DOHH2 (cell line): Measurements from ENCODE around the gene TMEM259.

Experiments used
- H3F3A ChIP-seq: fragments of 200-600 bp; sonication (generic), shearing (Covaris generic); 2 replicates; pipeline ENCODE4 v1.6.0; 2016; ENCODE audit warnings: antibody characterized with exemption, mild to moderate bottlenecking; ENCODE audit not compliant: control insufficient read depth, insufficient read depth
- H3K27ac ChIP-seq: fragments of 200-600 bp; sonication (generic); 2 replicates; pipeline ENCODE4 v1.5.1; 2014; ENCODE audit warnings: low read depth, mild to moderate bottlenecking, low read length, moderate library complexity
- H3K27me3 ChIP-seq: fragments of 200-600 bp; sonication (generic); 2 replicates; pipeline ENCODE4 v1.6.1; 2014; ENCODE audit warnings: mild to moderate bottlenecking, low read length, mixed read lengths; ENCODE audit not compliant: control insufficient read depth
- H3K36me3 ChIP-seq: fragments of 200-600 bp; sonication (generic); 2 replicates; pipeline ENCODE4 v1.6.1; 2014; ENCODE audit warnings: mild to moderate bottlenecking, low read length, moderate library complexity, mixed read lengths; ENCODE audit not compliant: control insufficient read depth
- H3K4me1 ChIP-seq: fragments of 200-600 bp; sonication (generic); 2 replicates; pipeline ENCODE4 v1.6.1; 2014; ENCODE audit warnings: mild to moderate bottlenecking, low read length, mixed read lengths; ENCODE audit not compliant: control insufficient read depth
- H3K4me2 ChIP-seq: fragments of 200-600 bp; sonication (generic); 2 replicates; pipeline ENCODE4 v1.6.0; 2014; ENCODE audit warnings: mild to moderate bottlenecking, low read length, moderate library complexity
- H3K4me3 ChIP-seq: fragments of 200-600 bp; sonication (generic); 2 replicates; pipeline ENCODE4 v1.5.1; 2014; ENCODE audit warnings: mild to moderate bottlenecking, low read length, mixed read lengths
- H3K79me2 ChIP-seq: fragments of 200-600 bp; sonication (generic); 2 replicates; pipeline ENCODE4 v1.6.1; 2014; ENCODE audit warnings: mild to moderate bottlenecking, low read length, mixed read lengths; ENCODE audit not compliant: control insufficient read depth
- H3K9me2 ChIP-seq: fragments of 200-600 bp; sonication (generic); replicated peaks from 2 replicates; pipeline ENCODE4 v1.6.1; 2014; ENCODE audit warnings: mild to moderate bottlenecking, low read length, mixed read lengths; ENCODE audit not compliant: control insufficient read depth
- H3K9me3 ChIP-seq: fragments of 200-600 bp; sonication (generic); 2 replicates; pipeline ENCODE4 v1.6.1; 2014; ENCODE audit warnings: antibody characterized with exemption, low read length, mixed read lengths; ENCODE audit not compliant: control insufficient read depth, insufficient read depth
- H4K20me1 ChIP-seq: fragments of 200-600 bp; sonication (generic); 2 replicates; pipeline ENCODE4 v1.6.0; 2014; ENCODE audit warnings: low read depth, mild to moderate bottlenecking, antibody characterized with exemption, low read length, moderate library complexity; ENCODE audit not compliant: control insufficient read depth, insufficient read depth
- EZH2phosphoT487 ChIP-seq: fragments of 200-600 bp; sonication (generic); IDR thresholded peaks from 2 replicates; pipeline ENCODE4 v1.6.1; 2017; ENCODE audit warnings: borderline replicate concordance, mild to moderate bottlenecking, antibody characterized with exemption, low read length, moderate library complexity, mixed read lengths
- TF ChIP-seq, protein P1 (sequence below): fragments of 200-600 bp; sonication (generic); IDR thresholded peaks from one replicate; pipeline ENCODE4 v1.5.1; 2014; ENCODE audit warnings: antibody characterized with exemption, mild to moderate bottlenecking, low read depth, low read length; ENCODE audit not compliant: poor library complexity, severe bottlenecking

TMEM259 gene

DNA sequence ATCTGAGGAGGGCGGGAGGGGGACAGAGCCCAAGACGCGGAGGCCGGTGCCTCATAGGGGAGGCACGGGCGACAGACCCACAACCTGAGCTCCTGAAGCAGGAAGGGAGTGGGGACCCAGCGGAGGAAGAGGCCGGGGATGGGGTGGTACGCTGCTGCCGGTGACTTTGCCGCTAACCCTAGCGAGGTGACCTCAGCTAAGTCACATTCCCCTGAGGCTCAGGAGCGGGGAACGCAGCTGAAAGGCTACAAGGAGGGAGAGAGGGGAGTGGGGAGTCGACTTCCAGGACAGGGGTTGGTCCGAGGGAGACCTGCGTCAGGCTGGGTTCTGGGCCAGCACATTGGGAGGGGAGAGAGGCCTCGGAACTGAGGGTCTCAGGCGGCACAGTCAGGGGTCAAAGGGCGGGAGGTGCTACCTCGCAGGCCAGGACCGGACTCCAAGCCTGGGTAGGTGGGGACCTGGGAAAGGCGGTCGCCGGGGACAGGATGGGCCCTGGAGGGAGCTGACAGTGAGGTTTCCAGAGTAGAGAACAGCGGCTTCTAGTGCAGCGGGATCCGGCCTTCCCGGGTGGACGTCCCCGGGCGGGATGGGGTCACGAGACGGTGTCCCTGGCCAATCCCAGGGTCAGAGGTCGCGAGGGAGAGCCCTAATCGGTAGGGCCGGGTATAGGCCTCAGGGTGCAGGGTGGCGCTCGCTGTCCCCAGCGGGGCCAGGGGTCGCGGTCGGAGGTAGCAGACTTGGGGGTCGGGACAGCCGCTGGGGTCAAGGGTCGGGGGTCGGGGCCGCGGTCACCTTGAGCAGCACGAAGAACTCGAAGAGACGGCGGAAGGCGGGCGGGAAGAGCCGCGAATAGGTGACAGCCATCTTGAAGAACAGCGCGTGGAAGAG lies 699 bp downstream of the TMEM259 start:
- peaks cover 40% of the 10 kb centered on the region for H4K20me1 ChIP-seq
- H3K79me2 ChIP-seq, result peaks cover 57% of the 10 kb centered on the region
- no peaks in the 10 kb centered on the region for H3K9me2 ChIP-seq
- no peaks in the 10 kb centered on the region for H3K27me3 ChIP-seq
- H3K36me3 ChIP-seq, result peaks cover 49% of the 10 kb centered on the region
- TF ChIP-seq, protein P1, sequence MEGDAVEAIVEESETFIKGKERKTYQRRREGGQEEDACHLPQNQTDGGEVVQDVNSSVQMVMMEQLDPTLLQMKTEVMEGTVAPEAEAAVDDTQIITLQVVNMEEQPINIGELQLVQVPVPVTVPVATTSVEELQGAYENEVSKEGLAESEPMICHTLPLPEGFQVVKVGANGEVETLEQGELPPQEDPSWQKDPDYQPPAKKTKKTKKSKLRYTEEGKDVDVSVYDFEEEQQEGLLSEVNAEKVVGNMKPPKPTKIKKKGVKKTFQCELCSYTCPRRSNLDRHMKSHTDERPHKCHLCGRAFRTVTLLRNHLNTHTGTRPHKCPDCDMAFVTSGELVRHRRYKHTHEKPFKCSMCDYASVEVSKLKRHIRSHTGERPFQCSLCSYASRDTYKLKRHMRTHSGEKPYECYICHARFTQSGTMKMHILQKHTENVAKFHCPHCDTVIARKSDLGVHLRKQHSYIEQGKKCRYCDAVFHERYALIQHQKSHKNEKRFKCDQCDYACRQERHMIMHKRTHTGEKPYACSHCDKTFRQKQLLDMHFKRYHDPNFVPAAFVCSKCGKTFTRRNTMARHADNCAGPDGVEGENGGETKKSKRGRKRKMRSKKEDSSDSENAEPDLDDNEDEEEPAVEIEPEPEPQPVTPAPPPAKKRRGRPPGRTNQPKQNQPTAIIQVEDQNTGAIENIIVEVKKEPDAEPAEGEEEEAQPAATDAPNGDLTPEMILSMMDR, result no peak
- TF ChIP-seq EZH2phosphoT487, result no peak
- H3K4me3 ChIP-seq, result peak overlapping the region; percentile 100
- H3K4me2 ChIP-seq, result peak overlapping the region; percentile 99
- H3F3A ChIP-seq, result peaks cover 17% of the 10 kb centered on the region
- no peaks in the 10 kb centered on the region for H3K9me3 ChIP-seq
- peak overlapping the region; percentile 74 for H3K27ac ChIP-seq
- H3K4me1 ChIP-seq, result peaks cover 59% of the 10 kb centered on the region

DNA sequence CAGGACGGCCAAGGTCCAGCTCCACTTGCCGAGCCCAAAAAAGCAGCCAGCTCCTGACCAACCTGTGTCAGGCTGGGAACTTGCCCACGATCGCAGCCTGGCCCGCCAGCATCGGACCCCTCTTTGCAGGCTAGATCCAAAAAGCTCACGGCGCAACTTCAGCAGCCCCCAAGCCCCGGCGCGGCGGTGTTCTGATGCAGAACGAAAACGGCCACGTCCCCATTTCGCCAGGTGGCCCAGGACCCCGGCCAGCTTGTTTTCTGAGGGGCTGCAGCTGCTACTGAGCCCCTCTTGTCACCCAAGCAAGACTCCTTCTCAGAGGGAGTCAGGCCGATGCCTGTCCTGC lies 1.3 kb downstream of the TMEM259 start:
- Histone ChIP-seq H3K36me3 (peaks cover 56% of the 10 kb centered on the region), H3K27me3 (no peaks in the 10 kb centered on the region), H3K9me3 (no peaks in the 10 kb centered on the region), H3K4me3 (peak overlapping the region; percentile 100), H4K20me1 (peaks cover 40% of the 10 kb centered on the region), H3K4me2 (peak overlapping the region; percentile 99), H3K27ac (peak overlapping the region; percentile 74), H3K9me2 (no peaks in the 10 kb centered on the region), H3K4me1 (peaks cover 59% of the 10 kb centered on the region), H3F3A (peaks cover 17% of the 10 kb centered on the region), H3K79me2 (peaks cover 64% of the 10 kb centered on the region)
- TF ChIP-seq EZH2phosphoT487, result no peak
- TF ChIP-seq, protein P1, result no peak

DNA sequence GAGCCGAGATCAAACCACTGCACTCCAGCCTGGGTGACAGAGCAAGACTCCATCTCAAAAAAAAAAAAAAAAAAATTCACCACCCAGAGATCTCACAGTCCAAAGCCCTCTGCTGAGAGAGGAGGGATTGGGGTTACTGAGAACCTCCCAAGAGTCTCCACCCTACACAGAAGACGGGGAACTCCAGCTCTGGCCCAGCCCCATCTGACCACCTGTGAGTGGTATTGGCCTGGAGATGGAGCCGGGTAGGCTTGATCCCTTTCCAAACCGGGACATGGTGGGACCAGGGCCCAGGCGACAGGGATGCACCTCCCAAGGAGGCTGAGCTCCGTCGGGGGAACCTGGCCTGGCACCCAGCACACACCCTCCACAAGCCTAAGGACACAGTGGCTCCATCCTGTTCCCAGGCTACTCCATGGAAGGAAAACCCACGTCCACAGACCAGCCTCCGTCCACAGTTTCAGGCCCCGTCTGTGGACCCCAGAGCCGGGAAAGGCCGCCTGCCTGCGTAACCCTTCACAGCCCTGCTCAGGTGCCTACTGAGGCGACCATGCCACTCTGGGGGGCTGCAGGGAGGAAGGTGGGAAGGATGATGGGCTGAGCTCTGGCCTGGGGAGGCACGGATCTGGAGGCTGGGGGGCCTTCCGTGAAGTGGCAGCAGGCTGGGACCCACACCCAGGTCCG lies 1.8 kb downstream of the TMEM259 start:
- H3K27ac ChIP-seq, result no peak overlapping the region; the same call in 1 of the 2 replicates
- H3K9me3 ChIP-seq, result no peaks in the 10 kb centered on the region
- H3K4me1 ChIP-seq, result peaks cover 59% of the 10 kb centered on the region
- peak overlapping the region; percentile 99 for H3K4me2 ChIP-seq
- peaks cover 15% of the 10 kb centered on the region for H3F3A ChIP-seq
- H4K20me1 ChIP-seq, result peaks cover 40% of the 10 kb centered on the region
- peaks cover 69% of the 10 kb centered on the region for H3K79me2 ChIP-seq
- H3K36me3 ChIP-seq, result peaks cover 61% of the 10 kb centered on the region
- peak overlapping the region; percentile 100 for H3K4me3 ChIP-seq
- no peaks in the 10 kb centered on the region for H3K27me3 ChIP-seq
- TF ChIP-seq, protein P1, result no peak
- no peak for TF ChIP-seq EZH2phosphoT487
- H3K9me2 ChIP-seq, result no peaks in the 10 kb centered on the region
